K562 (cell line): ENCODE results near the gene SHB. TPM values are rescaled to one million over a fixed set of nuclear protein-coding genes. Genes with fewer than 3 reads are reported as not detected.

Experiments used
- CHD1 ChIP-seq: fragments of 200-600 bp; sonication (generic); IDR thresholded peaks from one replicate; pipeline ENCODE4 v1.6.1; 2012; ENCODE audit warnings: mild to moderate bottlenecking, moderate library complexity, low read length, inconsistent platforms
- CREB1 ChIP-seq, 2 experiments: sonication (generic) in 1 of 2; formaldehyde crosslinking in 1 of 2; IDR thresholded peaks; 2 replicates each; pipeline versions ENCODE4 v1.6.1 to v1.8.0; 2012 to 2022; ENCODE audit warnings: inconsistent platforms in 1 of 2, mild to moderate bottlenecking in 1 of 2, missing genetic modification reagents in 1 of 2, moderate library complexity in 1 of 2
- E2F3 ChIP-seq: fragments of 250-450 bp; sonication (Bioruptor Pico); IDR thresholded peaks from 2 replicates; pipeline ENCODE4 v1.4.0; 2020; ENCODE audit warnings: mild to moderate bottlenecking
- ELF4 ChIP-seq: fragments of 450-650 bp; formaldehyde crosslinking; IDR thresholded peaks from 2 replicates; pipeline ENCODE4 v1.4.0; 2022; ENCODE audit warnings: missing genetic modification characterization
- EP400 ChIP-seq: fragments of 450-650 bp; IDR thresholded peaks from 2 replicates; pipeline ENCODE4 v1.6.1; 2017; ENCODE audit warnings: antibody characterized with exemption, mild to moderate bottlenecking, moderate library complexity
- ESRRA ChIP-seq: fragments of 450-650 bp; IDR thresholded peaks from 2 replicates; pipeline ENCODE4 v1.6.1; 2014; ENCODE audit warnings: low read depth, mild to moderate bottlenecking, moderate library complexity, borderline replicate concordance
- HDAC2 ChIP-seq: fragments of 450-650 bp; IDR thresholded peaks from 2 replicates; pipeline ENCODE4 v1.6.1; 2016; ENCODE audit warnings: mild to moderate bottlenecking
- ILF3 ChIP-seq: fragments of 450-650 bp; IDR thresholded peaks from 2 replicates; pipeline ENCODE4 v1.6.1; 2018; ENCODE audit warnings: antibody characterized with exemption, mild to moderate bottlenecking, moderate library complexity, borderline replicate concordance
- MAFG ChIP-seq: fragments of 450-650 bp; conservative IDR thresholded peaks from 2 replicates; pipeline ENCODE4 v1.6.1; 2016; ENCODE audit warnings: missing genetic modification characterization, missing compliant biosample characterization
- NR4A1 ChIP-seq, 2 experiments: fragments of 250-450 bp in 1 of 2; fragments of 450-650 bp in 1 of 2; sonication (Bioruptor Pico) in 1 of 2; IDR thresholded peaks; 2 replicates each; pipeline versions ENCODE4 v1.4.0 to v1.6.1; 2016 to 2020; ENCODE audit warnings: mild to moderate bottlenecking in 2 of 2, missing compliant biosample characterization in 1 of 2, missing genetic modification characterization in 1 of 2, moderate library complexity in 1 of 2
- PCBP2 ChIP-seq: fragments of 200-400 bp; formaldehyde crosslinking; IDR thresholded peaks from 2 replicates; pipeline ENCODE4 v1.6.1; 2018; ENCODE audit warnings: low read length, low read depth, mild to moderate bottlenecking, moderate library complexity; ENCODE audit not compliant: poor library complexity, severe bottlenecking
- PHF21A ChIP-seq: fragments of 450-650 bp; IDR thresholded peaks from 2 replicates; pipeline ENCODE4 v1.6.1; 2017; ENCODE audit warnings: low read depth, borderline replicate concordance
- SMARCA4 ChIP-seq: fragments of 450-650 bp; IDR thresholded peaks from 2 replicates; pipeline ENCODE4 v1.6.1; 2016
- SRSF3 ChIP-seq: fragments of 200-400 bp; formaldehyde crosslinking; IDR thresholded peaks from 2 replicates; pipeline ENCODE4 v1.6.1; 2016; ENCODE audit warnings: mild to moderate bottlenecking, low read length, moderate library complexity; ENCODE audit not compliant: insufficient read depth
- TARDBP ChIP-seq: fragments of 450-650 bp; IDR thresholded peaks from 2 replicates; pipeline ENCODE4 v1.6.1; 2016
- TSC22D4 ChIP-seq: fragments of 450-650 bp; IDR thresholded peaks from 2 replicates; pipeline ENCODE4 v1.6.1; 2016; ENCODE audit warnings: missing genetic modification characterization, missing biosample characterization, control low read depth
- ZC3H8 ChIP-seq: fragments of 450-650 bp; IDR thresholded peaks from 2 replicates; pipeline ENCODE4 v1.6.1; 2017
- ZNF197 ChIP-seq: fragments of 200-800 bp; sonication (Bioruptor generic); IDR thresholded peaks from 2 replicates; pipeline ENCODE4 v1.6.1; 2016; ENCODE audit warnings: low read depth, missing genetic modification characterization, missing compliant biosample characterization
- ZNF224 ChIP-seq: sonication (generic); formaldehyde crosslinking; IDR thresholded peaks from 2 replicates; pipeline ENCODE4 v1.8.0; 2022; ENCODE audit warnings: mild to moderate bottlenecking, missing genetic modification reagents
- polyA plus RNA-seq, 8 experiments: library from polyadenylated mRNA; depleted of rRNA in 4 of 8; stranded (reverse) in 5 of 8; unstranded in 3 of 8; fragments of >200 nt; fragmentation: Nextera tagmentation in 2 of 8; fragmentation: Illumina TruSeq in 1 of 8; extraction: Ambion mirVana in 2 of 8; extraction: Trizol in 1 of 8; gene quantifications; 2 replicates each; pipeline versions ENCODE4 v1.2.1 to v1.2.3, GENCODE V29; 2011 to 2014; ENCODE audit warnings: inconsistent platforms in 1 of 8, missing spikeins in 1 of 8
- total RNA-seq, 7 experiments: library from RNA; depleted of rRNA in 6 of 7; stranded (reverse); fragments of >200 nt in 6 of 7; fragmentation: Illumina TruSeq in 2 of 7; extraction: Trizol in 2 of 7; gene quantifications; 2 replicates each; pipeline versions ENCODE4 v1.2.1 to v1.2.3, GENCODE V29; 2011 to 2021; ENCODE audit warnings: low replicate concordance in 1 of 7
- TF ChIP-seq, protein P1 (sequence below): sonication (generic); formaldehyde crosslinking; IDR thresholded peaks from 2 replicates; pipeline ENCODE4 v1.8.0; 2022; ENCODE audit warnings: mild to moderate bottlenecking, missing genetic modification reagents, borderline replicate concordance
- TF ChIP-seq, protein P2 (sequence below): sonication (generic); formaldehyde crosslinking; IDR thresholded peaks from 2 replicates; pipeline ENCODE4 v1.9.0; 2022; ENCODE audit warnings: mild to moderate bottlenecking, missing genetic modification reagents
- TF ChIP-seq, protein P3 (sequence below): sonication (generic); formaldehyde crosslinking; IDR thresholded peaks from 2 replicates; pipeline ENCODE4 v1.8.1; 2023; ENCODE audit warnings: mild to moderate bottlenecking, missing genetic modification reagents
- TF ChIP-seq, protein P4 (sequence below): sonication (generic); IDR thresholded peaks from 2 replicates; pipeline ENCODE4 v1.6.1; 2016

SHB gene
- total and polyA plus RNA-seq, 9 of the 15 experiments (the other 6 are each of a cell fraction or from before 2014, with no cell fraction given), result 0.78 to 16.0 (median 5.3) TPM

GRCh38 chr9:38062498-38063362 lies 6.3 kb downstream of the SHB start (continued):
- no peak for TF ChIP-seq CHD1
- TF ChIP-seq EP400, result no peak
- TF ChIP-seq ELF4 (CRISPR knock-in tag), result no peak
- TF ChIP-seq TARDBP, result no peak
- TF ChIP-seq, protein P1, sequence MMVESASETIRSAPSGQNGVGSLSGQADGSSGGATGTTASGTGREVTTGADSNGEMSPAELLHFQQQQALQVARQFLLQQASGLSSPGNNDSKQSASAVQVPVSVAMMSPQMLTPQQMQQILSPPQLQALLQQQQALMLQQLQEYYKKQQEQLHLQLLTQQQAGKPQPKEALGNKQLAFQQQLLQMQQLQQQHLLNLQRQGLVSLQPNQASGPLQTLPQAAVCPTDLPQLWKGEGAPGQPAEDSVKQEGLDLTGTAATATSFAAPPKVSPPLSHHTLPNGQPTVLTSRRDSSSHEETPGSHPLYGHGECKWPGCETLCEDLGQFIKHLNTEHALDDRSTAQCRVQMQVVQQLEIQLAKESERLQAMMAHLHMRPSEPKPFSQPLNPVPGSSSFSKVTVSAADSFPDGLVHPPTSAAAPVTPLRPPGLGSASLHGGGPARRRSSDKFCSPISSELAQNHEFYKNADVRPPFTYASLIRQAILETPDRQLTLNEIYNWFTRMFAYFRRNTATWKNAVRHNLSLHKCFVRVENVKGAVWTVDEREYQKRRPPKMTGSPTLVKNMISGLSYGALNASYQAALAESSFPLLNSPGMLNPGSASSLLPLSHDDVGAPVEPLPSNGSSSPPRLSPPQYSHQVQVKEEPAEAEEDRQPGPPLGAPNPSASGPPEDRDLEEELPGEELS (CRISPR knock-in tag), result no peak
- TF ChIP-seq ESRRA, result no peak
- 0 out of 2 replicates have a peak, but pooled peaks have one; percentile 27 for TF ChIP-seq CREB1 (IDR thresholded peaks at IDR 0.05)
- no peak for TF ChIP-seq CREB1 (CRISPR knock-in tag; IDR thresholded peaks at IDR 0.05)
- 0 out of 2 replicates have a peak, but pooled peaks have one; percentile 17 for TF ChIP-seq MAFG (tag)
- TF ChIP-seq SRSF3, result no peak
- TF ChIP-seq, protein P2, sequence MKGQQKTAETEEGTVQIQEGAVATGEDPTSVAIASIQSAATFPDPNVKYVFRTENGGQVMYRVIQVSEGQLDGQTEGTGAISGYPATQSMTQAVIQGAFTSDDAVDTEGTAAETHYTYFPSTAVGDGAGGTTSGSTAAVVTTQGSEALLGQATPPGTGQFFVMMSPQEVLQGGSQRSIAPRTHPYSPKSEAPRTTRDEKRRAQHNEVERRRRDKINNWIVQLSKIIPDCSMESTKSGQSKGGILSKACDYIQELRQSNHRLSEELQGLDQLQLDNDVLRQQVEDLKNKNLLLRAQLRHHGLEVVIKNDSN, result no peak
- TF ChIP-seq ZNF224 (CRISPR knock-in tag), result no peak
- TF ChIP-seq ILF3, result no peak
- TF ChIP-seq E2F3 (CRISPR knock-in tag), result no peak
- TF ChIP-seq TSC22D4, result no peak
- peak; percentile 68 for TF ChIP-seq SMARCA4
- peak; percentile 96 for TF ChIP-seq PHF21A
- no peak for TF ChIP-seq ZNF197 (CRISPR knock-in tag)
- TF ChIP-seq NR4A1 (CRISPR knock-in tag; IDR thresholded peaks at IDR 0.05), result no peak
- TF ChIP-seq NR4A1 (tag; IDR thresholded peaks at IDR 0.05), result no peak
- TF ChIP-seq, protein P3, sequence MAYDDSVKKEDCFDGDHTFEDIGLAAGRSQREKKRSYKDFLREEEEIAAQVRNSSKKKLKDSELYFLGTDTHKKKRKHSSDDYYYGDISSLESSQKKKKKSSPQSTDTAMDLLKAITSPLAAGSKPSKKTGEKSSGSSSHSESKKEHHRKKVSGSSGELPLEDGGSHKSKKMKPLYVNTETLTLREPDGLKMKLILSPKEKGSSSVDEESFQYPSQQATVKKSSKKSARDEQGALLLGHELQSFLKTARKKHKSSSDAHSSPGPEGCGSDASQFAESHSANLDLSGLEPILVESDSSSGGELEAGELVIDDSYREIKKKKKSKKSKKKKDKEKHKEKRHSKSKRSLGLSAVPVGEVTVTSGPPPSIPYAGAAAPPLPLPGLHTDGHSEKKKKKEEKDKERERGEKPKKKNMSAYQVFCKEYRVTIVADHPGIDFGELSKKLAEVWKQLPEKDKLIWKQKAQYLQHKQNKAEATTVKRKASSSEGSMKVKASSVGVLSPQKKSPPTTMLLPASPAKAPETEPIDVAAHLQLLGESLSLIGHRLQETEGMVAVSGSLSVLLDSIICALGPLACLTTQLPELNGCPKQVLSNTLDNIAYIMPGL (CRISPR knock-in tag), result no peak
- TF ChIP-seq HDAC2, result peak; percentile 41; the same call in 1 of the 2 replicates
- TF ChIP-seq, protein P4, sequence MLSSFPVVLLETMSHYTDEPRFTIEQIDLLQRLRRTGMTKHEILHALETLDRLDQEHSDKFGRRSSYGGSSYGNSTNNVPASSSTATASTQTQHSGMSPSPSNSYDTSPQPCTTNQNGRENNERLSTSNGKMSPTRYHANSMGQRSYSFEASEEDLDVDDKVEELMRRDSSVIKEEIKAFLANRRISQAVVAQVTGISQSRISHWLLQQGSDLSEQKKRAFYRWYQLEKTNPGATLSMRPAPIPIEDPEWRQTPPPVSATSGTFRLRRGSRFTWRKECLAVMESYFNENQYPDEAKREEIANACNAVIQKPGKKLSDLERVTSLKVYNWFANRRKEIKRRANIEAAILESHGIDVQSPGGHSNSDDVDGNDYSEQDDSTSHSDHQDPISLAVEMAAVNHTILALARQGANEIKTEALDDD, result peak; percentile 70; the same call in 1 of the 2 replicates
- no peak for TF ChIP-seq ZC3H8
- no peak for TF ChIP-seq PCBP2
